ENCODE data around the gene PHLPP1. TPM values are rescaled to one million over a fixed set of nuclear protein-coding genes. Genes with fewer than 3 reads are reported as not detected.

PHLPP1 gene
- total and polyA plus RNA-seq, 8 donors: 2.1 to 77.0 (median 12.5) TPM

- Histone ChIP-seq H3K9me3 (no peaks in the 10 kb centered on the region), H3K27ac (peak overlapping the region; percentile 38 to 75 (median 50))
These were observed 26.2 kb downstream of the PHLPP1 start for GRCh38 chr18:62741584-62741983.

GRCh38 chr18:62744076-62744968 is 29.0 kb downstream of the PHLPP1 start:
- H3K27ac ChIP-seq: peak overlapping the region in 3 of 5 donors; percentile 21 to 61 (median 32)
- TF ChIP-seq POLR2AphosphoS5 (IDR thresholded peaks at IDR 0.05): no peak
- TF ChIP-seq POLR2A (IDR thresholded peaks at IDR 0.05): no peak
- TF ChIP-seq CTCF (IDR thresholded peaks at IDR 0.05): no peak
- TF ChIP-seq EP300 (IDR thresholded peaks at IDR 0.05): no peak
- DNase-seq: peak in 1 of 2 donors; percentile 26
- H3K27me3 ChIP-seq: no peaks in the 10 kb centered on the region
- 85 to 93% (median 88%) methylated on average over 3 of the region's 3 CpGs for WGBS, 5 donors
- H3K4me3 ChIP-seq: no peak overlapping the region
- peaks cover 29 to 61% (median 44%) of the 10 kb centered on the region in 4 donors for H3K4me1 ChIP-seq
- intact Hi-C loops (cut with DNase I; ENCODE audit: low total_unique reads): no loop called here
- H3K36me3 ChIP-seq: no peaks in the 10 kb centered on the region
- no peaks in the 10 kb centered on the region for H3K9me3 ChIP-seq

More at GRCh38 chr18:62741584-62741983, 26.2 kb downstream of the PHLPP1 start:
- DNase-seq: no peak
- Histone ChIP-seq H3K4me3 (no peak overlapping the region), H3K4me1 (peaks cover 29 to 70% (median 49%) of the 10 kb centered on the region in 4 donors), H3K36me3 (no peaks in the 10 kb centered on the region), H3K27me3 (no peaks in the 10 kb centered on the region)
- TF ChIP-seq CTCF (IDR thresholded peaks at IDR 0.05): no peak
- no peak for TF ChIP-seq EP300 (IDR thresholded peaks at IDR 0.05)
- TF ChIP-seq POLR2AphosphoS5 (IDR thresholded peaks at IDR 0.05): no peak
- no peak for TF ChIP-seq POLR2A (IDR thresholded peaks at IDR 0.05)
- WGBS, 5 donors: 36 to 55% (median 45%) methylated on average over 4 of the region's 4 CpGs
- intact Hi-C loops (cut with DNase I; ENCODE audit: low total_unique reads): no loop called here

- DNase-seq: no peak
These were observed 29.9 kb downstream of the PHLPP1 start for GRCh38 chr18:62745089-62745751.

More at GRCh38 chr18:62745089-62745751, 29.9 kb downstream of the PHLPP1 start:
- WGBS, 5 donors: 53 to 74% (median 62%) methylated on average over 3 of the region's 3 CpGs
- no peaks in the 10 kb centered on the region for H3K36me3 ChIP-seq
- H3K27me3 ChIP-seq: no peaks in the 10 kb centered on the region
- TF ChIP-seq EP300 (IDR thresholded peaks at IDR 0.05): no peak
- no peak for TF ChIP-seq POLR2AphosphoS5 (IDR thresholded peaks at IDR 0.05)
- no peak for TF ChIP-seq CTCF (IDR thresholded peaks at IDR 0.05)
- no peak for TF ChIP-seq POLR2A (IDR thresholded peaks at IDR 0.05)
- H3K27ac ChIP-seq: peak overlapping the region in 1 of 5 donors; percentile 61
- H3K4me3 ChIP-seq: no peak overlapping the region
- peaks cover 29 to 54% (median 41%) of the 10 kb centered on the region in 4 donors for H3K4me1 ChIP-seq
- no peaks in the 10 kb centered on the region for H3K9me3 ChIP-seq
- intact Hi-C loops (cut with DNase I; ENCODE audit: low total_unique reads): no loop called here

Data from stomach (tissue), 9 donors.